ENCODE measurements around the gene SPRY4. TPM values are rescaled to one million over a fixed set of nuclear protein-coding genes. Genes with fewer than 3 reads are reported as not detected.

The SPRY4 gene
- total and polyA plus RNA-seq, 8 donors = 1.5 to 6.3 (median 2.9) TPM

GRCh38 chr5:142314109-142314508 is 10.7 kb downstream of the SPRY4 start:
- Histone ChIP-seq H3K27ac (no peak overlapping the region), H3K36me3 (no peaks in the 10 kb centered on the region), H3K4me1 (no peaks in the 10 kb centered on the region), H3K9me3 (no peaks in the 10 kb centered on the region), H3K4me3 (no peak overlapping the region), H3K27me3 (no peaks in the 10 kb centered on the region)
- ATAC-seq (no peak), FAIRE-seq (no peak), DNase-seq (no peak)
- 66 to 71% methylated on average over 20 of the region's 20 CpGs for WGBS, 2 donors
- no peak for TF ChIP-seq CTCF (IDR thresholded peaks at IDR 0.05)
- intact Hi-C loops (cut with DNase I) = no loop called here

GRCh38 chr5:142313682-142314081 is 11.1 kb downstream of the SPRY4 start:
- no peak for TF ChIP-seq CTCF (IDR thresholded peaks at IDR 0.05)

GRCh38 chr5:142313275-142313674 is 11.5 kb downstream of the SPRY4 start:
- H3K36me3 ChIP-seq = no peaks in the 10 kb centered on the region
- H3K9me3 ChIP-seq = no peaks in the 10 kb centered on the region
- no peaks in the 10 kb centered on the region for H3K27me3 ChIP-seq
- DNase-seq = no peak
- no peak overlapping the region for H3K27ac ChIP-seq
- H3K4me3 ChIP-seq = no peak overlapping the region
- intact Hi-C loops (cut with DNase I) = no loop called here
- no peak for TF ChIP-seq CTCF (IDR thresholded peaks at IDR 0.05)
- 60 to 67% methylated on average over 10 of the region's 10 CpGs for WGBS, 2 donors
- ATAC-seq = no peak
- no peak for FAIRE-seq
- H3K4me1 ChIP-seq = no peaks in the 10 kb centered on the region

More at GRCh38 chr5:142313682-142314081, 11.1 kb downstream of the SPRY4 start:
- DNase-seq (no peak), ATAC-seq (no peak), FAIRE-seq (no peak)
- Histone ChIP-seq H3K4me1 (no peaks in the 10 kb centered on the region), H3K4me3 (no peak overlapping the region), H3K9me3 (no peaks in the 10 kb centered on the region), H3K36me3 (no peaks in the 10 kb centered on the region), H3K27ac (no peak overlapping the region), H3K27me3 (no peaks in the 10 kb centered on the region)
- 45 to 47% methylated on average over 4 of the region's 4 CpGs for WGBS, 2 donors
- intact Hi-C loops (cut with DNase I) = no loop called here

GRCh38 chr5:142312399-142312798 is 12.4 kb downstream of the SPRY4 start:
- TF ChIP-seq CTCF (IDR thresholded peaks at IDR 0.05) = no peak
- intact Hi-C loops (cut with DNase I) = no loop called here
- H3K4me3 ChIP-seq = no peak overlapping the region
- WGBS, 2 donors = 60 to 69% methylated on average over 5 of the region's 5 CpGs
- H3K4me1 ChIP-seq = no peaks in the 10 kb centered on the region
- no peaks in the 10 kb centered on the region for H3K36me3 ChIP-seq
- DNase-seq (no peak), FAIRE-seq (no peak), ATAC-seq (no peak)
- H3K9me3 ChIP-seq = no peaks in the 10 kb centered on the region
- no peak overlapping the region for H3K27ac ChIP-seq
- no peaks in the 10 kb centered on the region for H3K27me3 ChIP-seq

- Histone ChIP-seq H3K36me3 (no peaks in the 10 kb centered on the region), H3K27ac (no peak overlapping the region), H3K4me3 (no peak overlapping the region), H3K4me1 (no peaks in the 10 kb centered on the region), H3K9me3 (no peaks in the 10 kb centered on the region), H3K27me3 (no peaks in the 10 kb centered on the region)
- FAIRE-seq (no peak), DNase-seq (no peak), ATAC-seq (no peak)
- TF ChIP-seq CTCF (IDR thresholded peaks at IDR 0.05) = no peak
- WGBS, 2 donors = 38 to 52% methylated on average over 7 of the region's 7 CpGs
- intact Hi-C loops (cut with DNase I) = no loop called here
Observed at GRCh38 chr5:142311725-142312124, 13.1 kb downstream of the SPRY4 start.
